Stimulated activated naive B cell treated with anti-CD40 and anti-IgM and Interleukin-4, amounts not matched to agents 10 μg/mL and 1 μg/mL and 100 μg/mL, for 72 hours (primary cell): Measurements from ENCODE around the gene STK11.
A peak's percentile ranks its signal among the peaks of the same experiment; 100 is the strongest.

Experiments used
- ATAC-seq, 2 donors: fragments of 150-1000 bp; cut with Tn5 transposase; replicated peaks; 2 replicates each; pipeline ENCODE4 v1.10.0; 2021; ENCODE audit warnings: moderate library complexity in 1 of 2
- DNase-seq: peaks from one replicate; pipeline ENCODE4 v3.0.0; 2021
- H3K27ac Mint-ChIP-seq: one replicate; pipeline ENCODE4 v1.8.0; 2022; ENCODE audit warnings: mild to moderate bottlenecking, mixed read lengths
- H3K27me3 Mint-ChIP-seq, 2 donors: one replicate each; pipeline ENCODE4 v1.8.0; 2022; ENCODE audit warnings: mixed read lengths in 2 of 2
- H3K36me3 Mint-ChIP-seq, 2 donors: one replicate each; pipeline ENCODE4 v1.8.0; 2022; ENCODE audit warnings: mixed read lengths in 2 of 2, mild to moderate bottlenecking in 1 of 2
- H3K4me1 Mint-ChIP-seq, 2 donors: one replicate each; pipeline ENCODE4 v1.8.0; 2022; ENCODE audit warnings: mixed read lengths in 2 of 2, mild to moderate bottlenecking in 1 of 2
- H3K4me3 Mint-ChIP-seq, 2 donors: one replicate each; pipeline ENCODE4 v1.8.0; 2022; ENCODE audit warnings: mild to moderate bottlenecking in 2 of 2, mixed read lengths in 2 of 2, moderate library complexity in 1 of 2
- H3K9me3 Mint-ChIP-seq, 2 donors: one replicate each; pipeline ENCODE4 v1.8.0; 2022; ENCODE audit warnings: mixed read lengths in 2 of 2, mild to moderate bottlenecking in 1 of 2

The STK11 gene

GRCh38 chr19:1223018-1223855 lies 17.7 kb downstream of the STK11 start:
- Mint-ChIP-seq H3K4me3 (no peak overlapping the region), H3K27ac (no peak overlapping the region), H3K27me3 (no peaks in the 10 kb centered on the region), H3K36me3 (peaks cover 12 to 15% of the 10 kb centered on the region in 2 donors), H3K4me1 (peaks cover 0 to under 1% of the 10 kb centered on the region in 2 donors), H3K9me3 (no peaks in the 10 kb centered on the region)
- ATAC-seq (peak; percentile 67 to 73), DNase-seq (no peak)

- DNase-seq (no peak), ATAC-seq (no peak)
- Mint-ChIP-seq H3K27me3 (no peaks in the 10 kb centered on the region), H3K27ac (no peak overlapping the region), H3K4me3 (no peak overlapping the region), H3K9me3 (no peaks in the 10 kb centered on the region), H3K4me1 (no peaks in the 10 kb centered on the region), H3K36me3 (peaks cover 12 to 16% of the 10 kb centered on the region in 2 donors)
Measured at GRCh38 chr19:1224047-1224825, 18.7 kb downstream of the STK11 start.

- Mint-ChIP-seq H3K27me3 (no peaks in the 10 kb centered on the region), H3K27ac (no peak overlapping the region), H3K9me3 (no peaks in the 10 kb centered on the region), H3K4me3 (no peak overlapping the region), H3K36me3 (peaks cover 12 to 14% of the 10 kb centered on the region in 2 donors), H3K4me1 (no peaks in the 10 kb centered on the region)
- ATAC-seq (no peak), DNase-seq (no peak)
Measured at GRCh38 chr19:1224847-1225246, 19.3 kb downstream of the STK11 start.

- no peaks in the 10 kb centered on the region for H3K4me1 Mint-ChIP-seq
- H3K36me3 Mint-ChIP-seq, result peaks cover 12 to 13% of the 10 kb centered on the region in 2 donors
- ATAC-seq (no peak), DNase-seq (no peak)
- no peak overlapping the region for H3K4me3 Mint-ChIP-seq
- no peaks in the 10 kb centered on the region for H3K27me3 Mint-ChIP-seq
- H3K9me3 Mint-ChIP-seq, result no peaks in the 10 kb centered on the region
- no peak overlapping the region for H3K27ac Mint-ChIP-seq
Measured at GRCh38 chr19:1225440-1226226, 20.1 kb downstream of the STK11 start.

- H3K27ac Mint-ChIP-seq, result no peak overlapping the region
- H3K4me1 Mint-ChIP-seq, result no peaks in the 10 kb centered on the region
- no peak for DNase-seq
- peaks cover 9% of the 10 kb centered on the region in 2 donors for H3K36me3 Mint-ChIP-seq
- no peak overlapping the region for H3K4me3 Mint-ChIP-seq
- ATAC-seq, result no peak
- H3K27me3 Mint-ChIP-seq, result no peaks in the 10 kb centered on the region
- no peaks in the 10 kb centered on the region for H3K9me3 Mint-ChIP-seq
Measured at GRCh38 chr19:1226227-1226518, 20.6 kb downstream of the STK11 start.

- Mint-ChIP-seq H3K9me3 (no peaks in the 10 kb centered on the region), H3K27me3 (no peaks in the 10 kb centered on the region), H3K4me1 (peaks cover 0 to 4% of the 10 kb centered on the region in 2 donors), H3K4me3 (no peak overlapping the region), H3K36me3 (peaks cover 9% of the 10 kb centered on the region in 2 donors), H3K27ac (no peak overlapping the region)
- ATAC-seq, result no peak
- no peak for DNase-seq
Measured at GRCh38 chr19:1226522-1227303, 21.1 kb downstream of the STK11 start.

- no peak for DNase-seq
- Mint-ChIP-seq H3K27me3 (no peaks in the 10 kb centered on the region), H3K4me1 (peaks cover 0 to 5% of the 10 kb centered on the region in 2 donors), H3K36me3 (peaks cover 9% of the 10 kb centered on the region in 2 donors), H3K27ac (no peak overlapping the region), H3K4me3 (no peak overlapping the region), H3K9me3 (no peaks in the 10 kb centered on the region)
- no peak for ATAC-seq
Measured at GRCh38 chr19:1227304-1228054, 21.9 kb downstream of the STK11 start.

- Mint-ChIP-seq H3K4me1 (peaks cover 0 to 5% of the 10 kb centered on the region in 2 donors), H3K36me3 (peaks cover 5 to 9% of the 10 kb centered on the region in 2 donors), H3K27me3 (no peaks in the 10 kb centered on the region), H3K4me3 (no peak overlapping the region), H3K9me3 (no peaks in the 10 kb centered on the region), H3K27ac (peak overlapping the region; percentile 84)
- ATAC-seq (no peak), DNase-seq (no peak)
Measured at GRCh38 chr19:1228161-1228957, 22.8 kb downstream of the STK11 start.

GRCh38 chr19:1229056-1229923 lies 23.7 kb downstream of the STK11 start:
- Mint-ChIP-seq H3K9me3 (no peaks in the 10 kb centered on the region), H3K27me3 (no peaks in the 10 kb centered on the region), H3K4me3 (no peak overlapping the region), H3K4me1 (peaks cover 0 to 5% of the 10 kb centered on the region in 2 donors), H3K27ac (no peak overlapping the region), H3K36me3 (peaks cover 5 to 9% of the 10 kb centered on the region in 2 donors)
- no peak for ATAC-seq
- no peak for DNase-seq

- no peak overlapping the region for H3K4me3 Mint-ChIP-seq
- DNase-seq, result no peak
- H3K4me1 Mint-ChIP-seq, result peaks cover 0 to 5% of the 10 kb centered on the region in 2 donors
Measured at GRCh38 chr19:1229924-1230782, 24.6 kb downstream of the STK11 start.

GRCh38 chr19:1230783-1231489 lies 25.4 kb downstream of the STK11 start:
- no peak for ATAC-seq
- H3K27me3 Mint-ChIP-seq, result peaks cover 0 to 8% of the 10 kb centered on the region in 2 donors
- H3K36me3 Mint-ChIP-seq, result peaks cover 5 to 9% of the 10 kb centered on the region in 2 donors
- no peaks in the 10 kb centered on the region for H3K9me3 Mint-ChIP-seq
- DNase-seq, result no peak
- no peak overlapping the region for H3K4me3 Mint-ChIP-seq
- peaks cover 0 to 5% of the 10 kb centered on the region in 2 donors for H3K4me1 Mint-ChIP-seq
- no peak overlapping the region for H3K27ac Mint-ChIP-seq

More at GRCh38 chr19:1229924-1230782, 24.6 kb downstream of the STK11 start:
- H3K36me3 Mint-ChIP-seq, result peaks cover 5 to 9% of the 10 kb centered on the region in 2 donors
- ATAC-seq, result no peak
- no peaks in the 10 kb centered on the region for H3K27me3 Mint-ChIP-seq
- no peak overlapping the region for H3K27ac Mint-ChIP-seq
- H3K9me3 Mint-ChIP-seq, result no peaks in the 10 kb centered on the region
